GM19324 (cell line): ENCODE data around the gene METTL1.
"Not testable (repeated sequence)": the region's sequence is repeated elsewhere in the genome, so short reads cannot be mapped to it uniquely, and the experiment has no call there.

Source experiments
- ATAC-seq: cut with Tn5 transposase; IDR thresholded peaks from one replicate; pipeline ENCODE4 v1.9.1; 2021; ENCODE audit warnings: mild to moderate bottlenecking, moderate library complexity; ENCODE audit not compliant: unreplicated experiment, low FRiP score

The METTL1 gene

DNA sequence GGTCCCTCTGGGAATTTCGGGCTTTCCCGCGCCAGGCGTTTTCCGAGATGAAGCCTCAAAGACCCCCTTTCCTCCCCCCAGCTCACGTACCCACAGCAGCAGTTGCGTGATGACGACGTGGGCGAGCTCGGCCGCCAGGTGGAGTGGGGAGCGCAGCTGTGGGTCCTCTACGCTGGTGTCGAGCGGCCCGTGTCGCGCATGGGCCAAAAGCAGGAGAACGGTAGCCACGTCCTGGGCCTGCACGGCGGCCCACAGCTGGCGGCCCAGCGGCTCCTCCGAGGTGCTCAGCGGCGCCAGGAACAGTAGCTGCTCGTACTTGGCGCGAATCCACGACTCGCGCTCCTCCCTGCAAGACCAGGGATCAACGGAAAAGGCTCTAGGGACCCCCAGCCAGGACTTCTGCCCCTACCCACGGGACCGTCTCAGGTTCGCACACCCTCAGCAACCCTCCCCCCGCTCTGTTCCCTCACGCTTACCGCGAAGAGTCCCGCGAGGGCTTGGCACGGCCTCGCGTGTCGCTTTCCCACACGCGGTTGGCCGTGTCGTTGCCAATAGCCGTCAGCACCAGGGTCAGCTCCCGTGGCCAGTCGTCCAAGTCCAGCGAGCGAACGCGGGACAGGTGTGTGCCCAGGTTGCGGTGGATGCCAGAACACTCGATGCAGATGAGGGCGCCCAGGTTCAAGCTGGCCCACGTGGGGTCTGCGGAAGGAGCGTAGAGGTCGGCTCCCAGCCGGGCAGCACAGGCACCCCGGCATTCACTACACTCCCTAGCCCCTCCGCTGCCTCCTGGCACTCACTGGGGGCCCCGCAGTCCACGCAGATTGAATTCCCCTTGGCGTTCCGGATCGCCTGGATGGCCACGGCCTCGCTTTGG is 44.8 kb downstream of the METTL1 start:
- ATAC-seq = peak; percentile 8

- ATAC-seq = peak; percentile 57
These were observed 45.6 kb downstream of the METTL1 start for GRCh38 chr12:57726151-57726883.

DNA sequence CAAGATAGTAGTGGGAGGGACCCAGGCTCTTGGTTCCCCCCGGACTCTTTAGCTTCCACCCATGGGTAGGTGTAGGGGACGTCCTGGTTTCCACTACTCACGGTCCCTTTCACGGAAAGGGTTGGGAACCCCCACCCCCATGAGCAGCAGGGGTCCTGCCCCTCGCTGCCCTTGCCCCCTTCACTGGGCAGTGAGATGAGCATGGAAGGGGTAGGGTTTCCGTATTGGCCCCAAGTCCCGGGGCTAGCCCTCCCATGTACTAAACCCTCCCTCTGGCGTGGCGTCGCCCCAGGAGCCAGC is 46.1 kb downstream of the METTL1 start:
- ATAC-seq = no peak

DNA sequence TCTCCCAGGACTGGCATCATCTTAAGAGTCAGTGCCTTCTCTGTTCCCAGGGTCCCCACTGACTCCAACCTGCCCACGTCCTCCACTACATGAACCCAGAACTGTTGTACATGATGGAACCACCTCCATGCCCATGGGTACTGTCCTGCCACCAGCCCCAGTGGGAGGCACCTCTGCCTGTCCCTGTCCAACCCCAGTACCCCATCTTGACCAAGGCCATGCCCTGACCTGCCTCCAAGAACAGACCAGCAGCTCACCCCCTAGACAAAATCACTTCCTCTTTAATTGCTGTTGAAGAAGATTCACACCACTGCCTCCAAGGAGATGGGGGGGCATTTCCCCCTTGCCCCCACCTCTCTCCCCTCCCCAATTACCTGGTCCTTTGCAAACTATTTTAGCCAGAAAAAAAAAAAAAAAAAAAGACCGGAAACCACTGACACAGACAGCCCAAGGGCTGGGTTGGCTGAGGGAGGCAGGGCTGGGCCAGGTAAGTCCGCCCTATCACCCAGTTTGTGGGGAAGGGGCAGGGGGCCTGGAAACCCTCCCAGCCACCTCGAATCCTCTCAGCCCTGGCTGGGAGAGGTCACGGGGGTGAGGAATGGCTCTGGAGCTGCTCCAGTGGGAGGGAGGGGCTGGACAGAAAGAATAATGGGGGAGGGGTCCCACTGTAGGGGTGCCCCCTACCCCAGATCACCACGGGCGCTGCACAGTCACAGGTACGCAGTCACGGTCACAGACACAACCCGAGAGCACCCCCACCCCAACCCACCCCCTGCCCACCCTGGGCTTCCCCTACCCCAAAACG is 46.8 kb downstream of the METTL1 start:
- no peak for ATAC-seq

GRCh38 chr12:57724003-57724935 is 47.6 kb downstream of the METTL1 start:
- ATAC-seq = no peak

DNA sequence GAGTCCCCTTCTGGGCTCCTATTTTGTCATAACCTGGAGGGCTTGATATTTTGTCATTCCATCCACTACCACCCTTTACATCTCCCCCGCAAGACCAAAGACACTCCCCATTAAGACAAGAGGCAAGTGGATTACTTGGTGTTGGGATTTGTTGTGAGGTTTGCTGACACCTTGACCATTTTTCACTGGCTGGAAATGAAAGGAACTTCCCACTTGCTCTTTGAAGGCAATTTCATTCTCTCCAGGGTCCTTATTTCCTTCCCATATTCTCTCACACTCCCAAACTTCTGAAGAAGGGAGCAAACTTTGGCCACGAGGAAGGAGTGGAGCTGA is 48.3 kb downstream of the METTL1 start:
- ATAC-seq = no peak

GRCh38 chr12:57722716-57723629 is 48.9 kb downstream of the METTL1 start:
- no peak for ATAC-seq

GRCh38 chr12:57721846-57722608 is 49.9 kb downstream of the METTL1 start:
- ATAC-seq = not testable (repeated sequence)

GRCh38 chr12:57720606-57721595 is 51.0 kb downstream of the METTL1 start:
- ATAC-seq = no peak

GRCh38 chr12:57719777-57720605 is 51.9 kb downstream of the METTL1 start:
- ATAC-seq = no peak

DNA sequence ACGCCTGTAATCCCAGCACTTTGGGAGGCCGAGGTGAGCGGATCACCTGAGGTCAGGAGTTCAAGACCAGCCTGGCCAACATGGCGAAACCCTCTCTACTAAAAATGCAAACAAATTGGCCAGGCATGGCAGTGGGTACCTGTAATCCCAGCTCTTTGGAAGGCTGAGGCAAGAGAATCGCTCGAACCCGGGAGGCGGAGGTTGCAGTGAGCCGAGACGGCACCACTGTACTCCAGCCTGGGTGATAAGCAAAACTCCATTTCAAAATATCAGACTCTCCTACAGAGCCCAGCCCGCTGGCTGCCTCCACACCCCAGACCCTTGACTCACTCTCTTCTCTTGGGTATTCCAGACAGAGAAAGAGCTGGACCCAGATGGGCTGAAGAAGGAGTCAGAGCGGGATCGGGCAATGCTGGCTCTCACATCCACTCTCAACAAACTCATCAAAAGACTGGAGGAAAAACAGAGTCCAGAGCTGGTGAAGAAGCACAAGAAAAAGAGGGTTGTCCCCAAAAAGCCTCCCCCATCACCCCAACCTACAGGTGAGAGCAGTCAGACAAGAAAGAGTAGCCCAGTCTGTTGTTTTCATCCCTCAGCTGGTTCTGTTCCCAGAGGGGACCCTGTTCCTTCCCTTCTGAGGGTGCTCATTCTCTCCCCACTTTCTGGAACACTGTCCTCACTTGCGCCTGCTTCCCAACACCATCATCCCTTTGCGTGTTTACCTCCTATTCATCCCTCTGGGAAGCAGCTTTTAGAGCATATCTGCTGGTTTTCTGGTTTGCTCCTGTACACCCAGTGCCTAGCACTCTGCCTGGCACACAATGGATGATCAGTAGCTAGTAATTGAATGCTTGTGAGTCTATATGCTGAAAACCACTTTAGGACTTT is 53.0 kb downstream of the METTL1 start:
- ATAC-seq = no peak
